ENCODE measurements around the gene CDC42EP4.

DNA sequence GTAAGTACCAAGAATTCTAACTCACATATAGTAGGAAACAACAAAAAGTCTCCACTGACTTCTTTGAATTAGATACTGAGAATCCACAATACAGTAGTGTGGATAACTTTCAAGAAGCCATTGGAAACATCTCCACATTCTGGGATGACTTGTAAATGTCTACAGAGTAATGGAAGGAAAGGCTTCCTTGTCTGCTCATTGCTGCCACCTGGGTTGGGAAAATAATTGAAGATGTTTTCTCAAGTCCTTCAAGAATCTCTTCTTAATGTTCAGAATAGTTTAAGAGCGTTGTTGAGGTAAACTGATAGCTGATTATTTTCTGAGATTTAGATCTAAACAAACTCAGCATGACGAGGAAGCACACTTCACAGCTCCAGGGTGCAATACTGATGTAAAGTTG is 64.1 kb downstream of the CDC42EP4 start:
- TF ChIP-seq, protein P1, sequence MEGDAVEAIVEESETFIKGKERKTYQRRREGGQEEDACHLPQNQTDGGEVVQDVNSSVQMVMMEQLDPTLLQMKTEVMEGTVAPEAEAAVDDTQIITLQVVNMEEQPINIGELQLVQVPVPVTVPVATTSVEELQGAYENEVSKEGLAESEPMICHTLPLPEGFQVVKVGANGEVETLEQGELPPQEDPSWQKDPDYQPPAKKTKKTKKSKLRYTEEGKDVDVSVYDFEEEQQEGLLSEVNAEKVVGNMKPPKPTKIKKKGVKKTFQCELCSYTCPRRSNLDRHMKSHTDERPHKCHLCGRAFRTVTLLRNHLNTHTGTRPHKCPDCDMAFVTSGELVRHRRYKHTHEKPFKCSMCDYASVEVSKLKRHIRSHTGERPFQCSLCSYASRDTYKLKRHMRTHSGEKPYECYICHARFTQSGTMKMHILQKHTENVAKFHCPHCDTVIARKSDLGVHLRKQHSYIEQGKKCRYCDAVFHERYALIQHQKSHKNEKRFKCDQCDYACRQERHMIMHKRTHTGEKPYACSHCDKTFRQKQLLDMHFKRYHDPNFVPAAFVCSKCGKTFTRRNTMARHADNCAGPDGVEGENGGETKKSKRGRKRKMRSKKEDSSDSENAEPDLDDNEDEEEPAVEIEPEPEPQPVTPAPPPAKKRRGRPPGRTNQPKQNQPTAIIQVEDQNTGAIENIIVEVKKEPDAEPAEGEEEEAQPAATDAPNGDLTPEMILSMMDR (IDR thresholded peaks at IDR 0.05) = no peak
- TF ChIP-seq POLR2A (IDR thresholded peaks at IDR 0.05) (no peak), POLR2AphosphoS5 (IDR thresholded peaks at IDR 0.05; ENCODE audit: insufficient read depth in 1 of 2, low read depth in 1 of 2) (no peak)

Measured in vagina (tissue), 2 donors.